ENCODE data around the gene TIAM1.
A peak's percentile ranks its signal among the peaks of the same experiment; 100 is the strongest.

Gene TIAM1

DNA sequence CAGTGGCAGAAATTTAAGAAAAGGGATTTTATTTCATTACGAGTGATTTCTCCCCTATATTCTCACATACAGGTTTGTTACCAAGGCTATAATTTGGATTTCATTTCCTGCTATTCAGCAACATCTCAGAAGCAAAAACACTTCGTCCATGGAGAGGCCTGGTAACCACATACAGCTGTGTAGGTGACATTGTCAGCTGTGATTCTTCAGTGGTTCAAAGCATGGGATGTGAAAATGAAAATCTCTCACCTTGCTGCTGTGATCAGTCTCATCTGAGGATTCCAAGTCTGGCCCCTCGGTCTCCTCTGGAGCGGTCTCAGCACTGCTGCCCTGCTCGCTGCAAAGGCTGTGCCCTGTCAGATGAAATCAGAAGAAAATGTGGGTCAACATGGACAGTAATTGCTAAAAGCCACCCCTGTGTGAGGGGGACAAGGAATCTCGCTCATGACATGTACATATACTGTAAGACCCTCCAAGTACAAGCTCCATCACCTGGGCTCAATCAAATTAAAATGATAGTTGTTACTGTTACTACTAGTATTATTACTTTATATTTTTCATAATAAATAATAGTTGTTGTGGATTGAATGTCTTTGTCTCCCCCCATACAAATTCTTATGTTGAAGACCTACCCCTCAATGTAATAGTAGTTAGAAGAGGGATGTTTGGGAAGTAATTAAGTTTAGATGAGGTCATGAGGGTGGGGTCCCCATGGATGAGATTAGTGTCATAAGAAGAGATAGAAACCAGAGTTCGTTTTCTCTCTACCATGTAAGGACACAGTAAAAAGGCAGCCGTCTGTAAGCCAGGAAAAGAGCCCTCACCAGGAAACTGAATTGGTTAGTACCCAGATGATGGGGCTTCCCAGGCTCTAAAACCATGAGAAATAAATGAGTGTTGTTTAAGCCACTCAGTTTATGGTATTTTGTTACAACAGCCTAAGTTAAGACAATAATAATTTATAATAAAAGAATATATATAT lies 179.1 kb downstream of the TIAM1 start:
- no peaks in the 10 kb centered on the region for H3K27me3 ChIP-seq (ENCODE audit: insufficient read depth, low read length, poor library complexity)
- TF ChIP-seq, protein P1, sequence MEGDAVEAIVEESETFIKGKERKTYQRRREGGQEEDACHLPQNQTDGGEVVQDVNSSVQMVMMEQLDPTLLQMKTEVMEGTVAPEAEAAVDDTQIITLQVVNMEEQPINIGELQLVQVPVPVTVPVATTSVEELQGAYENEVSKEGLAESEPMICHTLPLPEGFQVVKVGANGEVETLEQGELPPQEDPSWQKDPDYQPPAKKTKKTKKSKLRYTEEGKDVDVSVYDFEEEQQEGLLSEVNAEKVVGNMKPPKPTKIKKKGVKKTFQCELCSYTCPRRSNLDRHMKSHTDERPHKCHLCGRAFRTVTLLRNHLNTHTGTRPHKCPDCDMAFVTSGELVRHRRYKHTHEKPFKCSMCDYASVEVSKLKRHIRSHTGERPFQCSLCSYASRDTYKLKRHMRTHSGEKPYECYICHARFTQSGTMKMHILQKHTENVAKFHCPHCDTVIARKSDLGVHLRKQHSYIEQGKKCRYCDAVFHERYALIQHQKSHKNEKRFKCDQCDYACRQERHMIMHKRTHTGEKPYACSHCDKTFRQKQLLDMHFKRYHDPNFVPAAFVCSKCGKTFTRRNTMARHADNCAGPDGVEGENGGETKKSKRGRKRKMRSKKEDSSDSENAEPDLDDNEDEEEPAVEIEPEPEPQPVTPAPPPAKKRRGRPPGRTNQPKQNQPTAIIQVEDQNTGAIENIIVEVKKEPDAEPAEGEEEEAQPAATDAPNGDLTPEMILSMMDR (IDR thresholded peaks at IDR 0.05; ENCODE audit: borderline replicate concordance, extremely low read depth, low read length, poor library complexity, severe bottlenecking): no peak
- no peak for TF ChIP-seq EZH2 (IDR thresholded peaks at IDR 0.05; ENCODE audit: borderline replicate concordance, low read depth, low read length, severe bottlenecking)
- H3K4me3 ChIP-seq (ENCODE audit: low read depth in 1 of 2, low read length in 2 of 2): no peak overlapping the region
- no peak overlapping the region for H2AFZ ChIP-seq (ENCODE audit: low read depth, low read length)
- no peaks in the 10 kb centered on the region for H3K9me3 ChIP-seq (ENCODE audit: insufficient read depth, low read length, severe bottlenecking)
- DNase-seq (no peak), ATAC-seq (ENCODE audit: insufficient read depth, low read depth) (peak; percentile 37; the same call in 2 of the 3 replicates)
- no peaks in the 10 kb centered on the region for H3K79me2 ChIP-seq (ENCODE audit: insufficient read depth, low read length)
- H4K20me1 ChIP-seq (ENCODE audit: insufficient read depth, low read length): no peaks in the 10 kb centered on the region
- H3K27ac ChIP-seq (ENCODE audit: low read length): no peak overlapping the region
- H3K9ac ChIP-seq (ENCODE audit: low read depth, low read length): no peak overlapping the region
- no peak overlapping the region for H3K4me2 ChIP-seq (ENCODE audit: insufficient read depth, low read length)
- H3K36me3 ChIP-seq (ENCODE audit: insufficient read depth, low read length): peaks cover 3% of the 10 kb centered on the region; the same call in 1 of the 2 replicates
- peaks cover 7% of the 10 kb centered on the region for H3K4me1 ChIP-seq (ENCODE audit: insufficient read depth, low read length)

DNA sequence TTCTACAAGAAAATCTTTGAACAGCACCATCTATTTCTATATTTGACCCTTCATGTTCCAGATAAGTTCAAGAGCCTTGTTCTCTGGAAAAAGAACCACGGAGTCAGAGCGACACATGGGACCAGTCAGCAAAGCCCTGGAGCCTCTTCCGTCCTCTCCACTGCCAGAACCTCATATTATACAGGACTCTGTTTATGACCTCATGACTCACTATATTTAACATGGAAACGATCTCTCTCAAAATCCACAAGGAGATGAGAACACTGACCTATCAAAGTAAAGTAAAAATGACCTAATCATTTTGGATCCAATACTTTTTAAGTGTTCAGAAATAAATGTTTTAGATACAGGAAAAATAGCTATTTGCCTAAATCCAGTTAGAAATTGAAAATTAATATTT lies 181.2 kb downstream of the TIAM1 start:
- Histone ChIP-seq H3K79me2 (ENCODE audit: insufficient read depth, low read length) (no peaks in the 10 kb centered on the region), H4K20me1 (ENCODE audit: insufficient read depth, low read length) (no peaks in the 10 kb centered on the region), H3K27me3 (ENCODE audit: insufficient read depth, low read length, poor library complexity) (no peaks in the 10 kb centered on the region), H3K4me2 (ENCODE audit: insufficient read depth, low read length) (no peak overlapping the region), H3K4me3 (ENCODE audit: low read depth in 1 of 2, low read length in 2 of 2) (no peak overlapping the region), H3K9ac (ENCODE audit: low read depth, low read length) (no peak overlapping the region), H2AFZ (ENCODE audit: low read depth, low read length) (no peak overlapping the region), H3K27ac (ENCODE audit: low read length) (no peak overlapping the region), H3K9me3 (ENCODE audit: insufficient read depth, low read length, severe bottlenecking) (no peaks in the 10 kb centered on the region), H3K4me1 (ENCODE audit: insufficient read depth, low read length) (peaks cover 22% of the 10 kb centered on the region), H3K36me3 (ENCODE audit: insufficient read depth, low read length) (peaks cover 3% of the 10 kb centered on the region; the same call in 1 of the 2 replicates)
- ATAC-seq (ENCODE audit: insufficient read depth, low read depth) (no peak), DNase-seq (no peak)
- TF ChIP-seq EZH2 (IDR thresholded peaks at IDR 0.05; ENCODE audit: borderline replicate concordance, low read depth, low read length, severe bottlenecking): no peak
- TF ChIP-seq, protein P1 (IDR thresholded peaks at IDR 0.05; ENCODE audit: borderline replicate concordance, extremely low read depth, low read length, poor library complexity, severe bottlenecking): no peak

DNA sequence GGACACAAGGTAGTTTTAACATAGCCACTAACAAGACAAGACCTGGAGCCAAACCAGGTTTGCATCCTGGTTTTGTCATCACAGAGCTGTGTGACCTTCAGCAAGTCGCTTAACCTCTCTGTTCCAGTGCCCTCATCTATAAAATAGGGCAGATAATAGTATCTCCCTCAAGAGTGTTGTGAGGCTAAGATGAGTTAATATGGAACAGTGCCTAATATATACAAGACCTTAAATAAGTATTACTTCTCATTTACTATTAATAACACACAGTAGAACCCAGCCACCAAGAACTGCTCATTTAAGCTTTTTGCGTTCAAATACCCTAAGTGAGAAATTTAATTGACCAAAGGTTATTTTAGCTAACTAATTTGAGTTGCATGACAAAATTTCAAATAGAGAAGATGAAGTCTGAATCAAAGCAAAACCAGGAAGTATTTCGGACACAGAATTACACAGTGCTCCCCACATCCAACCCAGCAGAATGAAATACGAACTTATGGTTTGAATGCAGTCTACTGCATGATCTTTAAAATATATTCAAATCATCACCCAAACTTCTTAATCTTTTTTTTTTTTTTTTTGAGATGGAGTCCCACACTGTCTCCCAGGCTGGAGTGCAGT lies 181.9 kb downstream of the TIAM1 start:
- DNase-seq (no peak), ATAC-seq (ENCODE audit: insufficient read depth, low read depth) (no peak)
- H3K4me2 ChIP-seq (ENCODE audit: insufficient read depth, low read length): no peak overlapping the region
- H3K27ac ChIP-seq (ENCODE audit: low read length): no peak overlapping the region
- no peak overlapping the region for H2AFZ ChIP-seq (ENCODE audit: low read depth, low read length)
- peaks cover 22% of the 10 kb centered on the region for H3K4me1 ChIP-seq (ENCODE audit: insufficient read depth, low read length)
- H4K20me1 ChIP-seq (ENCODE audit: insufficient read depth, low read length): no peaks in the 10 kb centered on the region
- no peak overlapping the region for H3K4me3 ChIP-seq (ENCODE audit: low read depth in 1 of 2, low read length in 2 of 2)
- H3K79me2 ChIP-seq (ENCODE audit: insufficient read depth, low read length): no peaks in the 10 kb centered on the region
- H3K9me3 ChIP-seq (ENCODE audit: insufficient read depth, low read length, severe bottlenecking): peaks cover 4% of the 10 kb centered on the region
- no peak overlapping the region for H3K9ac ChIP-seq (ENCODE audit: low read depth, low read length)
- TF ChIP-seq EZH2 (IDR thresholded peaks at IDR 0.05; ENCODE audit: borderline replicate concordance, low read depth, low read length, severe bottlenecking): no peak
- TF ChIP-seq, protein P1 (IDR thresholded peaks at IDR 0.05; ENCODE audit: borderline replicate concordance, extremely low read depth, low read length, poor library complexity, severe bottlenecking): no peak
- no peaks in the 10 kb centered on the region for H3K27me3 ChIP-seq (ENCODE audit: insufficient read depth, low read length, poor library complexity)
- peaks cover 3% of the 10 kb centered on the region; the same call in 1 of the 2 replicates for H3K36me3 ChIP-seq (ENCODE audit: insufficient read depth, low read length)

Data from DND-41 (cell line).